Activated naive CD8-positive, alpha-beta T cell treated with anti-CD3 and anti-CD28 coated beads, Interleukin-2, amount 50 U/mL, for 16 hours (primary cell): ENCODE measurements around the gene PYGL.
"Not testable (repeated sequence)": the region's sequence is repeated elsewhere in the genome, so short reads cannot be mapped to it uniquely, and the experiment has no call there.

Experiments used
- DNase-seq: peaks from one replicate; pipeline ENCODE4 v3.0.0-alpha.2; 2020; ENCODE audit warnings: low read depth, low spot score

The PYGL gene

DNA sequence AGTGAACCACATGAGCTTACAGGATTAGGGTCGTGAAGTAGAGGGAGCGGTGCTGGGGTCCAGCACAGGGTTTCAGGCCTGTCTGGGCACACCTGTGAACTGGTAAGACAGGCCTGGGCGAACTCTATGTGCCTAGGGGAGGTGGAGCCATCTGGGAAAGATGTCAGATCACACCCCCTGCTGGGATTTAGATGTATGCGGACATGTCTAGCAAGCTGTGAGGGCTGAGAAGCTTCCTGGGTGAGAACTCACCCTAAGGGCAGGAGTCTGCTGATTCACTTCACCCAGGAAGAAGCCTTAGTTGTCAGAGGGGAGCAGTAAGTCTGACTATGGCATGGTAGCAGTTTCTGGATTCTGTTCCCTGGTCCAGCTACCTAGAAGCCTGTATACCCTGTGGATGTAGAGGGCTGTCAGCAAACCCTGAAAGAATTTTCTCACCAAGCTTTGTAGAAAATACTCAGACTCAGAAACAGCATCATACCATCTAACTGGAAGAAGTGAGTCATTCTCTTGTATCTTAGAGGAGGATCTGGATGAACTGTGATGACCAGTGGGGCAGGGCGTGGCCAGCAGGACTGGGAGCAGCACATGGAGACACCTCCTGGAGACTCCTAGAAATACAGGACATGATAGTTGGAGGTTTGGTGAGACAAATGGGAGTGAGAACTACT, 11.2 kb upstream of the PYGL start:
- no peak for DNase-seq

DNA sequence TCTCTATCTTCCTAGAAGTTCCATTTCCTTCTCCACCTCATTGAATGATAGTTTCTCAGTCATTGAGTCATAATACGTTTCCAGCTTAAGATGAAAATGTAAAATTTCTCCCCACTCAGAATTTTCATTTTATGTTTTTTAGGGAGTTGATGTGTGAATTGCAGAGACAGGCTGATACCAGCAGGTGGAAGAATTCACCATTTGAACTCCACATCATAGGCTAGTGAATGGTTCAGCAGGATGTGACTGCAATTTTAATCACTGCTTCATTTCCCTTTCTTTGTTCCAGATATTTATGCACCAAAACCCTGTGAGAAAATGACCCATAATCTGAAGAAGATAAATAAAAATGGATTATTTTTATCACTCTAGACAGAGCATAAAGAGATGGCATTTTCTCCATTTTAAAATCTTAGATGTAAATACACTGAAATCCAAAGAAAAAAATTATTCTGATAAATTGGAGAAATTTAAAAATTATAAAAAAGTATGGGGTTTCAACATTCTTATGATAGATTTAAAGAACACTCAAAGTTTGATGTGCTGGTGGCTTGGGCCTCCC, 10.6 kb upstream of the PYGL start:
- DNase-seq = no peak

DNA sequence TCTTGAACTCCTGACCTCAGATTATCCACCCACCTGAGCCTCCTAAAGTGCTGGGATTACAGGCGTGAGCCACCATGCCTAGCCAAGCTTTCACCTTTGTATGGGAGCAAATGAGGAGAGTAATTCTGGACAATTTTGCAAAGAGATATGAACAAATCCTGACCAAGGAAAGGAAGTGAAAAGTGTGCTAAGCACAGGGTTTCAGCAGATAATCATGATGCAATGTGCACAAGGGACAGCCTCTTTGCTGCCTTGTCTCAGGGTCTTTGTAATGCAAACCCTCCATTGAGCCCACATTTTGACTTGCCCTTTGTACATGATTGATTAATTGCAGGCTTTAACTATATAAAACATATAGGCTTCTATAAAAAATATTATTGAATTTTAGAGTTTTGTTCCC, 9.2 kb upstream of the PYGL start:
- no peak for DNase-seq

DNA sequence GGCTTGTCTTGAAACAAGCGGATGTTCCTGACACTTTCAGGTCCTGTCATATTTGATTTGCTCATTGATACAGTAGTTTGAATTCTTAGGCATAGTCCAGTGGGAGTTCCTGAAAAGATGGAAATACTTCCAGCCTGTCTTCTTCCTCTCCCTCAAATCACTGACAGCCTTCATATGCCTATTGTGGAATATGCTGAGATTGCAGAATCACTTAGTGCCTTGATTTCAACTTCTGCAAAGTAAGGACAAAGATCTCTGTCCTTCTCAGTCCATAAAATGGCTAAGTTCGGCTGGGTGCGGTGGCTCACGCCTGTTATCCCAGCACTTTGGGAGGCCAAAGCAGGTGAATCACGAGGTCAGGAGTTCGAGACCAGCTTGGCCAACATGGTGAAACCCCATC, 6.7 kb upstream of the PYGL start:
- no peak for DNase-seq

DNA sequence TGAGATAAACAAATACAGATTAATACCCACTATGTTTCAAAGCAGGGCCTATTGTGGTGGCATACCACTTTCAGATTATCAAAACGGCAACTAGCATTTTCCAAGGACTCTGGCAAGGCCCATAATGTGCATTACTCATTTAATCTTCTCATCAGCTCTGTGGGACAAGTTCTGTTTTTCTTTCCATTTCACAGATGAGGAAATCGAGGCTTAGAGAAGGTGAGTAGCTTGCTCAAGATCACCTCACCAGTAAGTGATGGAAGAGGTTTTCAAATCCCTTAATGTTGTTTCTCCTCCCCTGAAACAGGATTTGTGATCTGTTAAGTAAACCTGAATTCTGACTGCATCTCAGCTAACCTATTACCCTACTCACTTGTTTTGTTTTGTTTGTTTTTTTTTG, 3.9 kb upstream of the PYGL start:
- DNase-seq = no peak

DNA sequence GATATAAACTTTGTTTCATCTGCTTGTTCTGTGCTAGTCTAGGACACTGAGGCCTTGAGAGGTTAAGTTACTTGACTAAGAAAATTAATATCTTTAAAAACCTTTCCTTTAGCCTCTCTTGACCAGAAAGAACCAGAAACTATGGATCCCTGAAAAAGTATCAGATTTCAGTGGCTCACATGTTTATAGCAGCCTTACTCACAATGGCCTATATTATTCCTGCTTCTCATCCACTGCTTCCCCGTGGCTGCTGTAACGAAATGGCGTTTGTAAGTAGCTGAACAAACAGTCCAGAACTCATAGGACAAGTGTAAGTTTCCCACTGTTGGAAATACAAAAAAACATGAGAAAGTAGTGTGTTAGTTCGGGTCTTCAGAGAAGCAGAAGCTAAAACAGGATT, 3.2 kb upstream of the PYGL start:
- DNase-seq = no peak

DNA sequence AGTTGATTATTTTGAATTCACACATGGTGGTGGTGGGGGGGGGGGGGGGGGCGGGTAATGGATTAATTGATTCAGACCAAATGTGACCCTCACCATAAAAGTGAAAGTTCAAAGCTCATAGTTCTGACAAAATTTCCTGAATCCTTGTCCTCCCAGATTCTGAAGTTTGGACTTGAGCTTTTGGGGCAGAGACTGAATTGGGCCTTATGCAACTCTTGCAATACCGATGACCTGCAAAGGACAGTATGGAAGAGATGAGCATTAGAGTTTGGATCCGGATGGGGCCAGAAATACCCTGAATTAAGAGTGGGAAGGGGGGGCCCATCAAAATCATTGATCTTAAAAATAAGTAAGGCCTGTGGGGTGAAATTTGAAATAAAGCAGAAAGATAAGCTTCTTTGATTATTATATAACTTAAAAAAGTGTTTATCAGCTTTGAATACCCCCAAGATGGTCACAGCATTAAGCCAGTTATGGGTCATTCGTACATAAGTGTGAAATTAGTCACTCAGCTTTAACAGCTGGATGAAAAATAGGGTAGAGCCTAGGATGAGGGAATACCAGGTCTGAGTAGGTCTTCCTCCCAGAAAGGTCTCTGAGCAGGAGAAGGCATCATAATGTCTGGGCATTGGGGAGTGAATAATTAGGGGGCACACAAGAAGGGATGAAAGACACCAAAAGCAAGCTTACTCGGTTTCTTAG, 2.1 kb upstream of the PYGL start:
- DNase-seq = no peak

DNA sequence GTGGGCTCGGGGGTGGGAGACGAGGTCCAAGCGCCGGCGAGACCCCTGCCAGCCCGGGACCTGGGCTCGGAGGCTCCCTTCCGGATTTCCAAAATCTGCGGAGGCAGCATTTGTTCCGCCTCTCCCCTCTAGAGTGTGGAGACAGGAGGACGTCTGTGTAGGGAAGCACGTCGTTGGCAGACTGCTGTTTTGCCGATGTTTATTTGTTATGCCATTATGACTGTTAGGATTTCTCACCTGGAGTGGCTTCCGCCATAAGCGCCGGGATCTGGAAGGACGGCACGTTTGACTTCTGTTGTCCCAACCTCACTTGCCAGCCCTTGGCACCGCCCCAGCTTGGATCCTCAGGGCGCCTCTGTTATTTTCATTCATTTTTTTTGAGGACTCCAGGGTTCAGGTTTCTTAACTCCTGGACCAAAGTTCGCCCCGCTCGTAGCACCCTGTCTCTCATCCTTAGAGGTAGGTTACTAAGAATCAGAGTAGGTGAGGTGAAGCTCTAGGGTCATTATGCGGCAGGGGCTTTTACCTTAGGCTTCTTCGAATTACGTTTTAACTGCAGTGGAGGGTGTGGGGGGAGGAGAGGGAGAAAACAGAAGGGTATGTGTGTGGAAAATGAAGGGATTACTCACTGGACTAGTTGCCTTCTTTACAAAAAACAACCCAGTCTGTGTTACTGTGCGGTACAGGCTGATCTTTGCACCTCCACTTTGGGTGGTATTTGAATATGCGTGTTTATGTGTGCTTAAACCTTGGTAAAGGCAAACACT, 547 bp upstream of the PYGL start:
- DNase-seq = no peak

DNA sequence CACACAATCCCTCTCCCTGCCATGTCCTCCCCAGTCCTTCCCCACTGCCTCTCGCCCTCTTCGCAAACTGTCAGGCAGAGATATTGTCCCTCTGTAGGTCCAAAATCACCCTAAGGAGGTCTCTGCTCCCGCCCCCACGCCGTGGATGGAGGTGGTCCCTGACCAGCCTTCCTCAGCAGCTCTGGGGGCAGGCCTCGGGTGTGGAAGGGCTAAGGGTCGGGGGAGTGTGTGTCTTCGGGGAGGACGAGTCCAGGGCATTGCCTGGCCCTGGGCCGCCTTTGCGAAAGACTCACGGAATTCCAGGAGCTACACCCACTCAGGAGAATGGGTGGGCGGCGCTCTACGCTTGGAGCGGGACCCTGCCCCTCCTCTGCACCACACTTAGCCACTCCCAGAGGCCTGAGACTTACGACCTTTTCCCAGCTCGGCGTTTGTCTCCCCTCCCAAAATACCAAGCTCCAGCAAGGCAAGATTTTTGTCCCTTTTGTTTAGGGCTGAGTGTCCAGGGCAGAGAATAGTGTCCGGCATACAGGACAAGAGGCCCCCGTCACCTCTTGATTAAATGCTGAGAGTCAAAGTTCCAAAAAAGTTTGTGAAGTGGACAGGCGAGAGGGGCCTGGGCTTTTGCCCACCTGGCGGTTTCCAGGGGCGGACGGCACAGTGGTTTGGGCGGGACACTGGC, 881 bp downstream of the PYGL start:
- no peak for DNase-seq

DNA sequence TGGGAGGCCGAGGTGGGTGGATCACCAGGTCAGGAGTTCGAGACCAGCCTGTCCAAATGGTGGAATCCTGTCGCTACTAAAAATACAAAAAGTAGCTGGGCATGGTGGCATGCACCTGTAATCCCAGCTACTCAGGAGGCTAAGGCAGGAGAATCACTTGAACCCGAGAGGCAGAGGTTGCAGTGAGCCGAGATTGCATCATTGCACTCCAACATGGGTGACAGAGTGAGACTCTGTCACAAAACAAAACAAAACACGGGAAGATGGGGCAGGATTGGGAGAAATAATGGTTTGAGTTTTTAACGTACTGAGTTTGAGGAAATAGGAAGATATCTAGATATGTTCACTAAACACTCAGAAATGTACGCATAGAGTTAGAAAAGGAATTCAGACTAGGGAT, 2.6 kb downstream of the PYGL start:
- DNase-seq = not testable (repeated sequence)

DNA sequence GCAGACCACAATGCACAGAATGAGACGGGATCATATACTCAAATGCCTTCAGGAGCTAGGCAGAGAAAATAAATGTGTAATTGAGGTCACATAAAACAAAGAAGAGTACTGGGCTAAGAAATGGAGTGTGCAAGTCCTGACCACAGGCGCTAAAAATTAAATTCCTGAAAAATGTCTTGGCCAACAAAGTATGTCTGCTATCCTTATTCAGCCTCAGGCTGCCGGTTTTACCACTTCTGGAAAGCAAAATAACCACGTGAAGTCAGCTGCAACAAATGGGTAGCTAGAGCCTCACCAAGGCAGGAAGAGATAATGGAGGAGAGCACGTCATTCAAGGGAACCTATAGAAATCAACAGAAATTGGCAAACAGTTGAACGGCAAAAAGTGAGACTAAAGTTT, 3.1 kb downstream of the PYGL start:
- DNase-seq = no peak

DNA sequence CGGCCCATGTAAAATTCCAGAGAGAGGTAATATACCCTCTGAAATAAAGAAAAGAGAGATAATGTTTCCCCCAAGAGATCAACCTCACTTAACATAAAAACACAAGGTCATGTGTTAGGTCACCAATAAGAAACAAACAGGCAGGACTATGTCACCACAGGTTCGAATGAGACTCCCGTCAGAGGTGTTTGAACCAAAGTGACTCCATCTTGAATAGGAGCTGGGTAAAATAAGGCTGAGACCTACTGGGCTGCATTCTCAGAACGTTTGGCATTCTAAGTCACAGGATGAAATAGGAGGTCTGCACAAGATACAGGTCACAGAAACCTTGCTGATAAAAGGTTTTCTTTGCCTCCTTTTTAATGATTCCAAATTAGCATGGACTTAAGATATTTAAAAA, 6.5 kb downstream of the PYGL start:
- no peak for DNase-seq

DNA sequence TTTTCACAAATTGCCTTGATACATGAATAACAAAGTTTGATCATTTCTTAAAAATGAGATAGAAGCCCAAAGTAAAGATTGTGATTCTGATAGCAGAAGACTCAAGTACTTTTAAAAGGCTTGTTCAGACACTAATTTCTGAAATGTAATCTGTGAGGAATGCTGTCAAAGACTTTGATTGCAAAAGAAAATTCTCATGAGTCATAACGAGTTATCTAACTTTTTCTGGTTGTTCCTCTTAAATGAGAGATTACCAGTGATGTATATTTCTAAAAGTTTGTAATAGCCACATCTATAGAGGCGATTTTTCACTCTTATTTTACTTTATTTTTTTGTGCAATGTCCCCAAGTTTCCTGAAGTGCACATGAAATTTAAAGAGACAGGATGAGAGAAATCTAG, 7.0 kb downstream of the PYGL start:
- DNase-seq = no peak

DNA sequence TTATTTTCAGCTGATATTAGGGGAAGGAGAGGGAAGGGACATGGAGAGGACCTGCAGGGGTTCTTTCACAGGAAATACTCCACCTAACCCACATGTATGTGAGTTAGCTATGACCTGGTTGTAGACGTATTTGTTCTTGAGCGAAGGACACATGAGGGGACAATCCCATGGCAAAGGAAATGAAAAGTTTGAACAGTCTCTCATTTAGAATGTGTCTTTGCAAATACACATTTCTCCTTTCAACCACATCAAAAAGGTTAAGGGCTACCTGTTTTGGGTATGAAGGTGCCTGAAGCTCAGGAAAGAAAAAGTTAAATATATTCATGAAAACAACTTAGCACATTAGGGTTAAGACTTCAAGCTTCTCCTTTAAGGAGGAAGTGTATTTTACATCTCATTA, 7.4 kb downstream of the PYGL start:
- DNase-seq = no peak

DNA sequence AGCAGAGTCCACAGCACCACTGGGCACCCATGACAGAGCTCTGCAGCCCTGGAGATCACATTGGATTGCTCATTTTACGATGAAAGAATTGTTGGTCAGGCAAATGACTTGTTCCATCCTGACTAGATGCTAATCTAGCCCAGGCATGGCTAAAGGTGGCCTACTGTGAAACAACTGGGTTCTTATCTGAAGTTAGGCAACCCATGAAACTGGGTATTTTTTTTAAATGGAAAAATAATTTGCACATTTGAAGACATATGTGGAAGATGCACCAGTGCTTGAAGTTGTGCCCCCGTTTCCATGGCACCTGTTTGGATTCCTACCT, 8.3 kb downstream of the PYGL start:
- no peak for DNase-seq

DNA sequence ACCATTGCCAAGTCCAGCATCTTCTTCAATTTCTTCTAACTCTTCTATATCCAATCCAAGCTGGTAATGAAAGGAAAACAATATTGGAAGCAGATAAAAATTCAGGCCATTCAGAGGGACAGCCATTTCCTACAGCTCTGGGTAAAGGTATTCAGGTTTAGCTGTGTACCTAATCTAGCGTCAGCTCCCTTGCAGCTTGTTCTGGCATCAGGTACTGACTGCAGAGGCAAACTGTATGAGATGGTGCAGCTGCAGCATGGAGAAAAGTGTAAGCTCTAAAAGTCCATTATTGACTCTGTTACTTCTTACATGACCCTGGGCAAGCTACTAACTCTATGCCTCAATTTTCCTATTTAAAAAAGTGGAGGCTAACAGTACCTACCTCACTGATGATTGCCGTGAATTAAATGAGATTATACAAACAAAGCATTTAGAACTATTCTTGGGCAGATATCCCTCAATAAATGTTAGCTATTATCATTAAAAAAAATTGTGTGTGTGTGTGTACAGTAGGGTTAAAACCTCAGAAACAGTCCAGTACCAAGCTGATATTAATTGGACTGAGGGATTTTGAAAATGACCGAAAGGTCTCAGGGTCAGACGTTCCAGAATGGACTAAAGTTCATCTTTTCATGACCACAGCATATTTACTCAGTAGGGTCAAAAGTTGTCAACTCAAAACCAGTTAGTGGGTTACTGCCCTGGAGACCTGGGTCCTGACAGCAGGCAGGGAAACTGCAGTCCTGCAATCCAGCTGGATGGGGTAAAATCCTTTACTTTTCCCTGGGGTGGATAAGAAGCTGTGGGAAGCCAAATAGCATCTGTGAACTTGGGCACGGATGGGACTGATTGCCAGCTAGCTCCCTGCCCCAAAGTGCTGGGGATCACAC, 8.9 kb downstream of the PYGL start:
- DNase-seq = no peak

DNA sequence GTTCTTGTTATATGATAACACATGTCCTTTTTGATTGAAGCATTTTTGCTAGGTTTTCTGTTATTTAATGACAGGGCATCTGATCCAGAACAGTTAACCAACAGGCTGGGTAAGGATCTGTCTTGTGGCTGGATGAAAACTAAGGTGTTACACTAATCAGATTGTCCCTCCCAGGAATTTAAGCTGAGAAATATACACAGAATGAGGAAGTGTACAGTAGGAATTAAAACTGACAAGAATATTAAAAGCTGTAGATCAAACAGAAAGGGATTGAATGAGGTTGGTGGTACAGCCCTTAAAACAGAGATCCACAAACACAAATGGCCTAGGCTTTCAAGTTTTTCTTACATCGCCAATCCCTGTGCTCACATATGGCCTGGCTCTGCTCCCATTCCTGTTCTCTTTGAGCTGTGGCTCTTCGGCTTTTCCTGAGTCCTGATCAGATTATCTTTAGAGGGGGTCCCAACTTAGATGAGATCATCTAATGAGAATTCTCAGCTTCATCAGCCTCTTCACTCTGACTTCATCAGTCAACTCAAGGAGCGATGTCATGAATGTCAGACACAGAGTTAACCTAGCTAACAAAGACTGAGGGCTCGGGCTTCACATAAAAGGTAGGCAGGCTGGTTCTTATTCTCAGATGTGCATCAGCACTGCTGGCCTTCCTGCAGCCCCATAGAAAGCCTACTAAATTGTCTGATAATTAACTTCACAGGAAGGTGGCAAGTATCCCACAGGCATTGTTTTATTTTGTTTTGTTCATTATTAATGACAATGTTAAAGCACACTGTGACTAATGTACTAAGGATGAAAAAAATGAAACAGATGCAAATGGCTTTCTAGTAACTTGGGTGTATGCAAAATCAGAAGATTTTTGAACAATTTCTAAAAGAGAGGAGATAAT, 11.4 kb downstream of the PYGL start:
- no peak for DNase-seq

DNA sequence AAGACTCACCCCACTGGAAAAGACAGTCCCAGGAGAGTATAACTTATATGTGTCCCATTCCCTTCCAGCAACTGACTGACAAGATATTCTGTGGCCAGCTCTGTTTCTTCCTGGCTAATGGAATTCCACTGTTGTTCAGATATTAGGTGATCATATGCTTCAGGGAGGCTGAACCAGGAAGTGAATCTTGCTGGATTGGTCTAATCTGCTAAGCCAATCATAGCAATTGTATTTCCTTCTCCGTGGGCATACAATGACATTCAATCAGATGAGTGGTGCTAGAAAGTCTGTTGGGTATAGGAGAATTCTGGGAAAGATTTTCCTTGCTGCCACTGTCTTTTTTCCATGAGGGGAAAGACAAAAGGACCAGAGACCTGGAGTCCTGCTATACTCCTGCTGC, 12.1 kb downstream of the PYGL start:
- no peak for DNase-seq

DNA sequence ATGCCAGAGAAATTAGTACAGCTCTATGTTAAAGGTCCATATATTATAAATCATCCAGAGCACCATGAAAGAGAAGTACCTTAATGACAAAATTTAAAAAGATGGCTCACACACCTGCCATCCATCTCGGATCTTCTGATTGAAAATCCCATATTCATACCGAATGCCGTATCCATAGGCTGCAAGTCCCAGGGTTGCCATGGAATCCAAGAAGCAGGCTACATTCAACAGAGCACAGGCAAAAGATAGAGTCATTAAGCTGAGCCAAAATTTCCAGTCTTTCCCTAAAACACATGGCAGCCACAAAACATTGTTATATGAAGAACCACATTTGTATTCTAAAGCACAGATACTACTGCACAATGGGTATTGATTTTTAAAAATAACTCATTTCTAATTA, 12.7 kb downstream of the PYGL start:
- DNase-seq = no peak

DNA sequence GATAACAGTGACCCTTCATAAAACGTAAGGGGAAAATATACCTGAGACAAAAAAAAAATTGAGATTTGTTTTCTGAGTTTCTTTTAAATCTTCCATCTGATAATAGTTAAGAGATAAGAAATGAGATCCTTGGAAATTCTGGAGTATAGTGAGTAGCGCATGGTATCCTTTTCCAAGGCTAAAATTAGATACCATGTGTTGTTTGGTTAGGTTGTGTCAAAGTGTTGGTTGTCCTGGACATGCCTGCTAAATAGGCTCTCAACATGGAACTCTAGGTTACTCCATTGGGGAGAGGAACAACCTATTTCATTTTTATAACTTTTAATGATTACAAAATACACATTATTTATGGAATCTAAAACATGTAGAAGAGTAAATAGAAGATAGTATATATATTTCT, 14.8 kb downstream of the PYGL start:
- DNase-seq = no peak
